HG02943 (cell line): ENCODE data around the gene ZNF534.
"Not testable (repeated sequence)": the region's sequence is repeated elsewhere in the genome, so short reads cannot be mapped to it uniquely, and the experiment has no call there.

Source experiments
- ATAC-seq: cut with Tn5 transposase; IDR thresholded peaks from one replicate; pipeline ENCODE4 v1.9.1; 2021; ENCODE audit warnings: mild to moderate bottlenecking, low read depth, moderate library complexity; ENCODE audit not compliant: unreplicated experiment

The ZNF534 gene

GRCh38 chr19:52428937-52429336 is at the start of gene ZNF534:
TSS of gene ZNF534 (plus strand) at chr19:52429148. CDS start at chr19:52431475, 2,327 bp downstream.
- no peak for ATAC-seq

- ATAC-seq, result no peak
Observed at GRCh38 chr19:52391135-52391534, 37.8 kb upstream of the ZNF534 start.

DNA sequence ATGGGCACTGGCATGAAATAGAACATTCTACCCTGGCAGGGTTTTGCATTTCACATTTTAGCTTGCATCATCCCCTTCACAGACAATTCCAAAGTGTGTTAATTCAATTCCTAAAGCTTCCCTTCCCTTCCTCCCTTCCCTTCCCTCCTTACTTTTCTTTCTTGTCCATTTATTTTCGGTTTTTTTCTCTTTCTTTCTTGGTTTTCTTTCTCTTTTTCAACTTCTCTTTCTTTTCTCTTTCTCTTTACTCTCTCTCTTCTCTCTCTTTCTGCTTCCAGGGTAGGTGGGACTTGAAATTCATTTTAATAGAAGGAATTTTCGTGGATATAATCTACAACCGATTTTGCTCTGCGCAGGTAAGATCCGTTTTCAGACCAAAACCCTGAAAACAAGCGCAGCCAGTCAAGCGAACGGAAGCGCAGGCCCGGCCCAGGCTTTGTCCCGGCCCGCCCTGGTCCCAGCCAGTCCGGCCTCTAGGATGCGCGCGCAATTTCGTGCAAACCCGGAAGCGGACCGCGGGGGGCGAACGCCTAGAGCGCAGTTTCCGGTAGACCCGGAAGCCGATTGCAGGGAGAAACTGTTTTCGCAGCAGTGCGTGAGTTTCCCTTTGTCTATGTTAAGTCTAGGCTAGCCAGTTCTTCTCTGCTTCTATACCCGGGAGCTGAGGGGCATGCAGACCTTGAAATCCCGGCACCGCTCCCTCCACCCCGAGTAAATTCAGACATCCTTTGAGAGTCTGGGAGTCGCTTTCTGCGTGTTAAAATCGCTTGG is 31.5 kb upstream of the ZNF534 start, which contains the start of gene ZNF528:
TSS of gene ZNF528 (plus strand) at position 540 of the 771 bp plus-strand sequence. CDS start 4,165 bp downstream, outside the sequence.
- peak; percentile 69 for ATAC-seq

DNA sequence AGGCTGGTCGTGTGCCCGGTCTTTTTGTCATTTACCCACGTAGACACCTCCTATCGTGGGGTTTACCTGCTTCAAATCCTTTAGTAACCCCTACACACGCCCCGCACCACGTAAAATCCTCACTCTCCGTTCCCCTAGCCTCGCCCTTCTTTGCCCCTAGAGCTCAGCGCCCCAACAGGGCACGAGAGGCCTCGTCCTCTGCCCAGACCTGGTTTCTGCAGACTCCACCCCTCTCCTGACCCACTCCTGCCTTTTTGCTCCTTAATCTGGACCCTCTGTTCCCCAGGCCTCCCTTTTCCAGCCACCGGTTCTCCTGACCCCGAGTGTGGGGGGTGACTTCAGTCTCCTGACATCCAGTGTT is 30.9 kb upstream of the ZNF534 start:
- ATAC-seq, result no peak

DNA sequence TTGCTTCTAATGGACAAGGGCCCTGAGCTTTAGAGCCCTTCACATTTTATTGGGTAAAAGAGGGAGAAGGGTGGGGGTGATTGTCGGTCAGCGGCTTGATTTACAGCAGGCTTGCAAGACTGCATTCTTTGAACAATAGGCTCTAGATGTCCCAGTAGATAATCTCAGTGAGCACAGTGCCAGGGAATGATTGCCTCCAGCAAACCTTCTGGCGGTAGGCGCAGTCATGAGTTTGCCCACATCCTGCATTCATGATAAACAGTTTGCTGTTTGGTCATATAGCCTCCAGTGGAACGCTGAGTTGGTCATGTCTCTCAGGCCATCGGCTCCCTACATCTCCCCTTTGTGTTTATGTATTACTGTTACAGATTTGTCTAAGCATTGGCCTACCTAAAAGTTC is 18.7 kb upstream of the ZNF534 start:
- no peak for ATAC-seq

DNA sequence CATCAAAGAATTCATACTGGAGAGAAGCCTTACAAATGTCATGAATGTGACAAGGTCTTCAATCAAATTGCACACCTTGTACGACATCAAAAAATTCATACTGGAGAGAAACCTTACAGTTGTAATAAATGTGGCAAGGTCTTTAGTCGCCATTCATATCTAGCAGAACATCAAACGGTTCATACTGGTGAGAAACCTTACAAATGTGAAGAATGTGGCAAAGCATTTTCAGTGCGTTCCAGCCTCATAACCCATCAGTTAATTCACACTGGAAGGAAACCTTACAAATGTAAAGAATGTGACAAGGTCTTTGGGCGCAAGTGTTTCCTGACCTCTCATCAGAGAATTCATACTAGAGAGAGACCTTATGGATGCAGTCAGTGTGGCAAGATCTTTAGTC is 13.2 kb upstream of the ZNF534 start:
- ATAC-seq, result no peak

DNA sequence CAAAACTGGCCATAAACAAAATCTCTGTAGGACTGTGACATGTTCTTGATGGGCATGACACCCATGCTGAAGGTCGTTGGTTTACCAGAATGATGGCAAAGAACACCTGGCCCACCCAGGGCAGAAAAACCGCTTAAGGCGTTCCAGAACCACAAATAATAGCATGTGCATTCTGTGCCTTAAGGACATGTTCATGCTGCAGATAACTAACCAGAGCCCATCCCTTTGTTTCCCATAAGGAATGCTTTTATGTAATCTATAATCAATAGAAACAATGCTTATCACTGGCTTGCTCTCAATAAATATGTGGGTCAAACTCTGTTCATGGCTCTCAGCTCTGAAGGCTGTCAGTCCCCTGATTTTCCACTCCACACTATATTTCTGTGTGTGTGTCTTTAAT is 13.2 kb downstream of the ZNF534 start:
- no peak for ATAC-seq

DNA sequence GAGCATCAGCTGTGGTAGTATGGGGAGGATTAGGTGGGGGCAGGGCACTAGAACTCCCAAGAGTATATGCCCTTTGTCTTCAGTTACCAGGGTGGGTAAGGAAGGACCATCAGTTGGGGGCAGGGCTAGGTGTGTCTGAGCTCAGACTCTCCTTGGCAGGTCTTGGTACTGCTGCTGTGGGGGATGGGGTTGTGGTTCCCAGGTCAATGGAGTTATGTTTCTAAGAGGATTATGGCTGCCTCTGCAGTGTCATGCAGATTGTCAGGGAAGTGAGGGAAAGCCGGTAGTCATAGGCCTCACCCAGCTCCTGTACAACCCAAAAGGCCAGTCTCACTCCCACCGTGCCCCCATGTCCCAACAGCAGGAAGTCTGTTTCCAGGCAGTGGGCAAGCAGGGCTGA is 15.6 kb downstream of the ZNF534 start:
- ATAC-seq, result no peak

DNA sequence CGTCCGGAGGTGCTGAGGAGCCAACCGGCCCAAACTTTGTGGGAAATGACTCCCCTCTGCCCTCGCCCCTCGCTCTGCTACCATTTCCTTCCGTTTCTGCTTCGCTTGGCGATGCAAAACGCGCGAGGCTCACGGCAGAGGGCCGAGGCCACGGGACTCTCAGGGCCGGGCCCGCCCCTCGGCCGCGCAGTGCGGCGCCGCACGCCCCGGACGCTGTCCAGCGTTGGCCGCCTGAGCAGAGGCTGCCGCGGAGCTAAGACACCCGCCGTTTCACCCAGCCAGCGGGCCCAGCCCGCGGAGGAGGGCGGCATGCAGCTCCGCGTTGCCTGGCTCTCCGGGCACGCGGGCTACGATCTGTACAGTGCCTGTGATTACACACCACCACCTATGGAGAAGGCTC is 22.3 kb downstream of the ZNF534 start:
- ATAC-seq, result no peak

GRCh38 chr19:52453324-52454094 is 24.6 kb downstream of the ZNF534 start, which contains the start of gene ZNF578:
TSS of gene ZNF578 (plus strand) at chr19:52453553. CDS start at chr19:52501846, 48,293 bp downstream.
- ATAC-seq, result no peak

- ATAC-seq, result no peak
Observed at GRCh38 chr19:52464798-52465470, 36.0 kb downstream of the ZNF534 start.

GRCh38 chr19:52473655-52474350 is 44.9 kb downstream of the ZNF534 start:
- ATAC-seq, result no peak

DNA sequence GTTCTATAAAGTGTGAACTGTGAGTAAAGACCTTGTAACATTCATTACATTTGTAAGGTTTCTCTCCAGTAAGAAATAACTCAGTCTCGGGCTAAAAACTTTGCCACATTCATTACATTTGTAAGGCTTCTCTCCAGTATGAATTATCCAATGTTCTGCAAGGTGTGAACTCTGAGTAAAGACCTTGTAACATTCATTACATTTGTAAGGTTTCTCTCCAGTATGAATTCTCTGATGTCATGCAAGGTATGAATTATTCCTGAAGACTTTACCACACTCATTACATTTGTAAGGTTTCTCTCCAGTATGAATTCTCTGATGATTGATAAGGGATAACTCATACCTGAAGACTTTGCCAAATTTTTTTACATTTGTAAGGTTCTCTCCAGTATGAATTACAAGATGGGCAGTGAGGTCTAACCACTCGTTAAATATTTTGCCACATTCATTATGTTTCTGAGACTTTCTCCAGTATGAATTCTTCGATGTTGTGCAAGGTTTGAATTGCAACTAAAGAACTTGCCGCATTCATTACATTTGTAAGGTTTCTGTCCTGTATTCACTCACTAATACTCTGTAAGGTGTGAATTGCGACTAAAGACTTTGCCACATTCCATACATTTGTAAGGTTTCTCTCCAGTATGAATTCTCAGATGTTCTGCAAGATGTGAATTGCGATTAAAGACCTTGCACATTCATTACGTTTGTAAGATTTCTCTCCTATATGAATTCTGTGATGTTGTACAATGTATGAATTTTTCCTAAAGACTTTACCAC is 45.6 kb downstream of the ZNF534 start:
- no peak for ATAC-seq

- not testable (repeated sequence) for ATAC-seq
Observed at GRCh38 chr19:52484111-52484743, 55.3 kb downstream of the ZNF534 start.

- not testable (repeated sequence) for ATAC-seq
Observed at GRCh38 chr19:52485064-52485463, 56.1 kb downstream of the ZNF534 start.

DNA sequence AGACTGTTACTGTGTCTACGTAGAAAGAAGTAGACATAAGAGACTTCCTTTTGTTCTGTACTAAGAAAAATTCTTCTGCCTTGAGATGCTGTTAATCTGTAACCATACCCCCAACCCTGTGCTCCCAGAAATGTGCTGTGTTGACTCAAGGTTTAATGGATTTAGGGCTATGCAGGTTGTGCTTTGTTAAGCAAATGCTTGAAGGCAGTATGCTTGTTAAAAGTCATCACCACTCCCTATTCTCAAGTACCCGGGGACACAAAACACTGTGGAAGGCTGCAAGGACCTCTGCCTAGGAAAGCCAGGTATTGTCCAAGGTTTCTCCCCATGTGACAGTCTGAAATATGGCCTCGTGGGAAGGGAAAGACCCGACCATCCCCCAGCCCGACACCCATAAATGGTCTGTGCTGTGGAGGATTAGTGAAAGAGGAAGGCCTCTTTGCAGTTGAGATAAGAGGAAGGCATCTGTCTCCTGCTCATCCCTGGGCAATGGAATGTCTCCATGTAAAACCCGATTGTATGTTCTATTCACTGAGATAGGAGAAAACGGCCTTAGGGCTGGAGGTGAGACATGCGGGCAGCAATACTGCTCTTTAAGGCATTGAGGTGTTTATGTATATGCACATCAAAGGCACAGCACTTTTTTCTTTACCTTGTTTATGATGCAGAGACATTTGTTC is 56.8 kb downstream of the ZNF534 start:
- ATAC-seq, result not testable (repeated sequence)

DNA sequence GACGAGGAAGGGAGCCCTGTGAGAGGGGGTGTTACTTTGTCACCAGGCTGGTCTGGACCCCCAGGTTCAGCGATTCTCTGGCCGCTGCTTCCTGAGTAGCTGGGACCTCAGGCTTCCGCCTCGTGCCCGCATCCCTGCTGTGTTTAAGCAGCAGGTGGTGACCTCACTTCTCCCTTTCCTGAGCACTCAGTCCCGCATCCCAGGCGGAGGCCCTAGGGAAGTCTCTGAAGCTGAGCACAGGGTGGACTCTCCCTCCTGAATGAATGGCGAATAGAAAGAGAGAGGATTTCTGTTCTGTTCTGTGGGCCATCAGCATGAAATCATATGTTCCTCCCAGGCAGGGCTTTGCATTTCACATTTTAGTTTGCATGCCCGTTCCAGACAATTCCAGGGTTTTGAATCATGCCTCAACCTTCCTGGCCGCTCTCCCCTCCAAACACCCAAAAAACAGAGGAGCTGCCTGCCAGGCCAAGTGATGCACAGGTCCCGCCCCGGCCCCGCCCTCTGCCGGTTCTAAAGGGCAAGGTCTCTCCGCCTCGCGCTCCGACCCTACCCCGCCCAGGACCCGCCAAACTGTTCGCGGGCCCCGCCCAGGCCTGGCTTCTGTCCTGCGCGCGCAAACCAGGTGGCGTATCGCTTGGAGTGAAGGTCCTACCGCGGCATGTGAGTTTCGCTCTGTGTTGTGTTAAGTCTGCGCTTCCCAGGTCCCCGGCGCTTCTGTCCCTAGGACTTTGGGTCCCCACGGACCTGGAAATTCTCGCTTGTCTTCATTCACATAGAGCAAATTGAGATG is 63.4 kb downstream of the ZNF534 start:
- ATAC-seq, result no peak

DNA sequence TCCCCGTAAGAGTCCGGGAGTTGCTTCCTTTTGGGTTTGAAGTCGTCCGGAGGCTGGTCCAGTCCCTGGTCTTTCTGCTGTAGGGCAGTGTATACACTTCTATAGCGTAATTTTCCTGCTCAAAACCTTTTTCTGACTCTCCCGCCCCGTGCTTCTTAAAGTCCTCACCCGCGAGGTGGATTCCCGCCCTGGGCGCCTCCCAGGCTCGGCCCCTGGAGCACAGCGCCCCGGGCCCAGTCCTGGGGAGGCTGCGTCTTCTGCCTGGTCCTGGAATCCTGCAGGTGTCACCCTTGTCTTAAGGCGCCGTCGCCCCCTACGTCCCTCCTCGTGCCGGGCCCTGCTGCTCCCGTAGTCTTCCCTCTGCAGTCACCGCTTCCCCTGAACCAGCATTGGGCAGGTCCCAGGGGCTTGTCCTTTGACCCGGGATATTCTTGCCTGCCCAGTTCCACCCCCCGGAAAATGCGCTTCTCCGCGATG is 64.1 kb downstream of the ZNF534 start:
- no peak for ATAC-seq
